Measurements from ENCODE around the gene NDUFA6. TPM values are rescaled to one million over a fixed set of nuclear protein-coding genes. Genes with fewer than 3 reads are reported as not detected.
"Not testable (repeated sequence)": the region's sequence is repeated elsewhere in the genome, so short reads cannot be mapped to it uniquely, and the experiment has no call there.

The NDUFA6 gene
- total and polyA plus RNA-seq, 8 donors, result 64.8 to 97.4 (median 79.6) TPM

DNA sequence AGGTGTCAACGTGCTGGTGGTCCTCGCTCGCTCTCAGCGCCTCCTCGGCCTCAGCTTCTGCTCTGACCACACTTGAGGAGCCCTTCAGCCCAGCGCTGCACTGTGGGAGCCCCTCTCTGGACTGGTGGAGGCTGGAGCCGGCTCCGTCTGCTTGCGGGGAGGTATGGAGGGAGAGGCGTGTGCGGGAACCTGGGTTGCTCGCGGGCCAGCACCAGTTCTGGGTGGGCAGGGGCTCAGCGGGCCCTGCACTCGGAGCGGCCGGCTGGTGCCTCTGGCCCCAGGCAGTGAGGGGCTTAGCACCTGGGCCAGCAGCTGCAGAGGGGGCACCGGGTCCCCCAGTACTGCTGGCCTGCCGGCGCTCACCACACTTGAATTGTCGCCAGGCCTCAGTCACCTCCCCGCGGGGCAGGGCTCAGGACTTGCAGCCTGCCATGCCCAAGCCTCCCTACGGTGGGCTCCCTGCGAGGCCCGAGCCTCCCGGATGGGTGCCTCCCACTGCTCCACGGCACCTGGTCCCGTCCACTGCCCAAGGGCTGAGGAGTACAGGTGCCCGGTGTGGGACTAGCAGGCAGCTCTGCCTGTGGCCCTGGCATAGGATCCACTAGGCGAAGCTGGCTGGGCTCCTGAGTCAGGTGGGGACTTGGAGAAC, 47.7 kb upstream of the NDUFA6 start:
- Histone ChIP-seq H3K9me3 (no peaks in the 10 kb centered on the region), H3K4me1 (no peaks in the 10 kb centered on the region), H3K36me3 (peaks cover 0 to 7% of the 10 kb centered on the region in 2 donors), H3K4me3 (no peak overlapping the region), H3K27ac (no peak overlapping the region), H3K27me3 (no peaks in the 10 kb centered on the region)
- TF ChIP-seq, protein P1, sequence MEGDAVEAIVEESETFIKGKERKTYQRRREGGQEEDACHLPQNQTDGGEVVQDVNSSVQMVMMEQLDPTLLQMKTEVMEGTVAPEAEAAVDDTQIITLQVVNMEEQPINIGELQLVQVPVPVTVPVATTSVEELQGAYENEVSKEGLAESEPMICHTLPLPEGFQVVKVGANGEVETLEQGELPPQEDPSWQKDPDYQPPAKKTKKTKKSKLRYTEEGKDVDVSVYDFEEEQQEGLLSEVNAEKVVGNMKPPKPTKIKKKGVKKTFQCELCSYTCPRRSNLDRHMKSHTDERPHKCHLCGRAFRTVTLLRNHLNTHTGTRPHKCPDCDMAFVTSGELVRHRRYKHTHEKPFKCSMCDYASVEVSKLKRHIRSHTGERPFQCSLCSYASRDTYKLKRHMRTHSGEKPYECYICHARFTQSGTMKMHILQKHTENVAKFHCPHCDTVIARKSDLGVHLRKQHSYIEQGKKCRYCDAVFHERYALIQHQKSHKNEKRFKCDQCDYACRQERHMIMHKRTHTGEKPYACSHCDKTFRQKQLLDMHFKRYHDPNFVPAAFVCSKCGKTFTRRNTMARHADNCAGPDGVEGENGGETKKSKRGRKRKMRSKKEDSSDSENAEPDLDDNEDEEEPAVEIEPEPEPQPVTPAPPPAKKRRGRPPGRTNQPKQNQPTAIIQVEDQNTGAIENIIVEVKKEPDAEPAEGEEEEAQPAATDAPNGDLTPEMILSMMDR (IDR thresholded peaks at IDR 0.05), result no peak
- DNase-seq, result no peak
- intact Hi-C loops (cut with DNase I), result no loop called here
- ATAC-seq, result no peak

DNA sequence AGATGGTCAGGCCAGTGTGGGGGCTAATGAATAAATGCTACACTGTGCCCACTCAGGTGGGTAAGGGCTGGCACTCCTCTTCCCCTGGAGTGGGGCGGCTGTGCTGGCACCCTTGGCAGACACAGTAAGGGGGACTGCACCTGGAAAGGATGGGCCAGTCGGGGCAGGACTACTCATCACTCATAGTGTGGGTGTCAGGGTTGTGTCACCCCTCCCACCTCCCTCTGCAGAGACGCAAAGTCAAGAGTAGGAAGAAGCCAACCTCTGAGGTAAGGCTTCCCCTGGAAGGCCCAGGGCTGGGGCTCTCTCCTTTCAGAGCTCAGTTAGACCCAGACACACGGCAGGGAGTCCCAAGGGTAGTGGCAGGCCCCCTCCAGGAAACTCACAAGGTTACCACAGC, 45.1 kb upstream of the NDUFA6 start:
- DNase-seq; ATAC-seq; intact Hi-C loops (cut with DNase I): not testable (repeated sequence)

DNA sequence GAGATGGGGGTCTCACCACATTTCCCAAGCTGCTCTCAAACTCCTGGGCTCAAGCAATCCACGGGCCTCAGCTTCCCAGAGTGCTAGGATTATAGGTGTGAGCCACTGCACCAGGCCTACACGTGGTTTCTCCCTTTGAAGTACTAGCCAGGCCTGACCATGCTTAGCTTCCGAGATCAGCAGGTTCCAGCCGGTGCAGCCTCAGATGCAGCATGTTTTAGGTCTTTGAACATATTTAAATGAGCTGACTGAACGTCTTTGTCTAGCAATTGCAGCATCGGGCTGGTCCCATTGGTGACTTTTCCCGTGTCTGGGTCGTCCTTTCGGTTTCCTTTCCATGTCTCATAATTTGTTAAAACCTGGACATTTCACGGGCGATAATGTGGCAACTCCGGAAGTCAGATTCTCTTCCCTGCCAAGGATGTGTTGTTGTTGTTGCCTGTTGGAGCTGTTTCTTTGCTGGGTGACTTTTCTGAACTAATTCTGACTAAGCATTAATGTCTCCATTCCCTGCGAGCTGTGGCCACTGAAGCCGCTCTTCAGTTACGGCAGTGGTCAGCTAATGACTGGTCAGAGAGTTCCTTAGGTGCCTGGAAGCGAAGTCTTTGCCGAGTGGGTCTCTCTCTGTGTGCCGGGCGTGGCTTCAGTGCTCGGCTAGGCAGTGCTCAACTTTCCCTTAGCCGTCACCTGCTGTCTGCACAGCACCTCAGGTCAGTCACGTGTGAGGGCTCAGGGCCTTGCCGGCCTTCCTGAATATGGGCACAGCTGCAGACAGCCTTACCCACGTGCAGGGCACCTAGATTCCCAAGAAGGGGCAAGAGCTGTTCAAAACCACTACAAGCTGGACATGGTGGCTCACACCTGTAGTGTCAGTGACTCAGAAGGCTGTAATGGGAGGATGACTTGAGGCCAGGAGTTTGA, 43.8 kb upstream of the NDUFA6 start:
- H3K36me3 ChIP-seq, result peaks cover 0 to 3% of the 10 kb centered on the region in 2 donors
- DNase-seq (peak in 1 of 4 donors; percentile 50), ATAC-seq (no peak)
- H3K4me1 ChIP-seq, result no peaks in the 10 kb centered on the region
- TF ChIP-seq, protein P1 (IDR thresholded peaks at IDR 0.05), result no peak
- intact Hi-C loops (cut with DNase I), result no loop called here
- peaks cover 0 to 2% of the 10 kb centered on the region in 2 donors for H3K27me3 ChIP-seq
- H3K4me3 ChIP-seq, result no peak overlapping the region
- H3K27ac ChIP-seq, result no peak overlapping the region
- H3K9me3 ChIP-seq, result no peaks in the 10 kb centered on the region

More for the DNA sequence above, 45.1 kb upstream of the NDUFA6 start:
- H3K4me1 ChIP-seq, H3K27ac ChIP-seq, H3K4me3 ChIP-seq, H3K9me3 ChIP-seq, H3K36me3 ChIP-seq, H3K27me3 ChIP-seq: not testable (repeated sequence)

DNA sequence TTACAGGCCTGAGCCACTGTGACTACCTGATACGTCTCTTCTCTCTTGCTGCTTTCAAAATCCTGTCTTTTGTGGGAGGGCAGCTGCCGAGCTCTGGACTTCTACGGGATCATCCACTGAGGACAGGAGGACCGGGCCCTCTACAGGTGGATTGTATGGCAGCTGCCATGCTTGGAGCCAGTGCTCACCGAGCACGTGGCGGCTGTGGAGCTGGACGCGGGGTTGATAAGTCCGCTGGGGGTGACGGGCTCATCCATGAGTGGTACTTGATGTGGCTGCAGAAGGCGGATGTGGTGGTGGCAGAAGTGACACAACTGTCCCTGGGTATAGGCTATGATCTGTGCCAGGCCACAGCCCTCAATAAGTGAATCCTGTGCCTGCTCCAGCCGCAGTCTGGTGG, 41.9 kb upstream of the NDUFA6 start:
- H3K27me3 ChIP-seq, result peaks cover 0 to 4% of the 10 kb centered on the region in 2 donors
- H3K27ac ChIP-seq, result no peak overlapping the region
- no peak overlapping the region for H3K4me3 ChIP-seq
- ATAC-seq (no peak), DNase-seq (peak in 1 of 4 donors; percentile 57)
- TF ChIP-seq, protein P1 (IDR thresholded peaks at IDR 0.05), result no peak
- intact Hi-C loops (cut with DNase I), result no loop called here
- H3K36me3 ChIP-seq, result no peaks in the 10 kb centered on the region
- no peaks in the 10 kb centered on the region for H3K9me3 ChIP-seq
- no peaks in the 10 kb centered on the region for H3K4me1 ChIP-seq

DNA sequence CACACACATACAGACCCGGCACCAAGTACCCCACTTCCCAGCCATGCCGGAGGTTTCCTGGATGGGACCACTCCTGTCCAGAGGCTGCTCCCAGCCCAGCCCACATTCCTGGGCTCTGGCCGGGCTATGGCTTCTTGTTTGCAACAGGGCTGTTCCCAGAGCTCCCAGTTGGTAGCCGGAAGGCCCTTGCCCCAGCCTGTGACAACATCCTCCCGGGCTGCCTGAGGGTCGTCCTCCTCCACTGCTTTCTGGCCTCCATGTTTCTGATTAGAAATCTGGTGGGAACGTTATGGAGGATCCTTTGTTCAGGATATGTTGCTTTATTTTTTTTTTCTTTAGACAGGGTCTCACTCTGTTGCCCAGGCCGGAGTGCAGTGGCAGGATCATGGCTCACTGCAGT, 41.0 kb upstream of the NDUFA6 start:
- H3K27ac ChIP-seq, result no peak overlapping the region
- no peak for ATAC-seq
- H3K4me1 ChIP-seq, result no peaks in the 10 kb centered on the region
- H3K9me3 ChIP-seq, result no peaks in the 10 kb centered on the region
- H3K36me3 ChIP-seq, result no peaks in the 10 kb centered on the region
- TF ChIP-seq, protein P1 (IDR thresholded peaks at IDR 0.05), result no peak
- H3K4me3 ChIP-seq, result no peak overlapping the region
- peaks cover 0 to 4% of the 10 kb centered on the region in 2 donors for H3K27me3 ChIP-seq
- DNase-seq, result peak in 1 of 4 donors; percentile 65
- intact Hi-C loops (cut with DNase I), result no loop called here

GRCh38 chr22:42130639-42131431, 40.3 kb upstream of the NDUFA6 start, which contains the start of gene CYP2D6:
Gene CYP2D6, minus strand, starts transcription at chr22:42130810. Its CDS starts 19 bp downstream, at chr22:42130791.
- H3K27me3 ChIP-seq; H3K27ac ChIP-seq; H3K4me3 ChIP-seq; ATAC-seq; H3K4me1 ChIP-seq; intact Hi-C loops (cut with DNase I); H3K36me3 ChIP-seq; H3K9me3 ChIP-seq: not testable (repeated sequence)
- peak in 1 of 4 donors; percentile 72 for DNase-seq

GRCh38 chr22:42130182-42130581, 39.6 kb upstream of the NDUFA6 start:
- H3K9me3 ChIP-seq; H3K4me1 ChIP-seq; H3K27ac ChIP-seq; H3K27me3 ChIP-seq; intact Hi-C loops (cut with DNase I); H3K4me3 ChIP-seq; ATAC-seq; DNase-seq; H3K36me3 ChIP-seq: not testable (repeated sequence)

Data from left lung (tissue), 10 donors.